MM.1S (cell line): ENCODE measurements around the gene KIF9.
"Not testable (repeated sequence)": the region's sequence is repeated elsewhere in the genome, so short reads cannot be mapped to it uniquely, and the experiment has no call there.

Source experiments
- DNase-seq: peaks from one replicate; pipeline ENCODE4 v3.0.0-alpha.2; 2015
- H2AFZ ChIP-seq: fragments of 300-600 bp; sonication (generic); 2 replicates; pipeline ENCODE4 v1.6.0; 2016; ENCODE audit warnings: antibody characterized with exemption, low read length
- H3F3A ChIP-seq: fragments of 300-600 bp; sonication (generic); 2 replicates; pipeline ENCODE4 v1.6.1; 2016; ENCODE audit warnings: mild to moderate bottlenecking, antibody characterized with exemption, low read length, moderate library complexity, mixed read lengths; ENCODE audit not compliant: insufficient read depth
- H3K27ac ChIP-seq: fragments of 300-600 bp; sonication (generic); 2 replicates; pipeline ENCODE4 v1.5.1; 2016; ENCODE audit warnings: mild to moderate bottlenecking, low read length
- H3K27me3 ChIP-seq: fragments of 300-600 bp; sonication (generic); replicated peaks from 2 replicates; pipeline ENCODE4 v1.6.0; 2016; ENCODE audit warnings: low read length; ENCODE audit not compliant: insufficient read depth
- H3K36me3 ChIP-seq: fragments of 300-600 bp; sonication (generic); replicated peaks from 2 replicates; pipeline ENCODE4 v1.6.1; 2016; ENCODE audit warnings: mild to moderate bottlenecking, low read length, mixed read lengths; ENCODE audit not compliant: insufficient read depth
- H3K4me1 ChIP-seq: fragments of 300-600 bp; sonication (generic); 2 replicates; pipeline ENCODE4 v1.6.1; 2016; ENCODE audit warnings: low read length, mixed read lengths
- H3K4me2 ChIP-seq: fragments of 300-600 bp; sonication (generic); 2 replicates; pipeline ENCODE4 v1.6.0; 2016; ENCODE audit warnings: low read depth, low read length
- H3K4me3 ChIP-seq: fragments of 300-600 bp; sonication (generic); 2 replicates; pipeline ENCODE4 v1.5.1; 2016; ENCODE audit warnings: low read length, mixed read lengths
- H3K79me2 ChIP-seq: fragments of 300-600 bp; sonication (generic); 2 replicates; pipeline ENCODE4 v1.6.1; 2016; ENCODE audit warnings: mixed run types, low read length, mixed read lengths
- H3K9ac ChIP-seq: fragments of 300-600 bp; sonication (generic); 2 replicates; pipeline ENCODE4 v1.6.1; 2016; ENCODE audit warnings: low read length, mixed read lengths
- H3K9me2 ChIP-seq: fragments of 300-600 bp; sonication (generic); replicated peaks from 2 replicates; pipeline ENCODE4 v1.6.1; 2016; ENCODE audit warnings: mild to moderate bottlenecking, low read length, mixed read lengths; ENCODE audit not compliant: insufficient read depth
- H3K9me3 ChIP-seq: fragments of 300-600 bp; sonication (generic); replicated peaks from 2 replicates; pipeline ENCODE4 v1.6.1; 2016; ENCODE audit warnings: mild to moderate bottlenecking, low read length, mixed read lengths; ENCODE audit not compliant: insufficient read depth
- H4K20me1 ChIP-seq: fragments of 300-600 bp; sonication (generic); 2 replicates; pipeline ENCODE4 v1.6.1; 2016; ENCODE audit warnings: mild to moderate bottlenecking, low read length, moderate library complexity, mixed read lengths; ENCODE audit not compliant: insufficient read depth
- EZH2 ChIP-seq: fragments of 300-600 bp; sonication (generic); optimal IDR thresholded peaks from 2 replicates; pipeline ENCODE3; 2017; ENCODE audit warnings: low read depth, mild to moderate bottlenecking, antibody characterized with exemption, low read length, mixed read lengths
- EZH2phosphoT487 ChIP-seq: fragments of 300-600 bp; sonication (generic); IDR thresholded peaks from 2 replicates; pipeline ENCODE4 v1.6.1; 2018; ENCODE audit warnings: antibody characterized with exemption, low read length
- TF ChIP-seq, protein P1 (sequence below): fragments of 300-600 bp; sonication (generic); IDR thresholded peaks from 2 replicates; pipeline ENCODE4 v1.5.1; 2016; ENCODE audit warnings: antibody characterized with exemption, low read length, mixed read lengths

Gene KIF9

DNA sequence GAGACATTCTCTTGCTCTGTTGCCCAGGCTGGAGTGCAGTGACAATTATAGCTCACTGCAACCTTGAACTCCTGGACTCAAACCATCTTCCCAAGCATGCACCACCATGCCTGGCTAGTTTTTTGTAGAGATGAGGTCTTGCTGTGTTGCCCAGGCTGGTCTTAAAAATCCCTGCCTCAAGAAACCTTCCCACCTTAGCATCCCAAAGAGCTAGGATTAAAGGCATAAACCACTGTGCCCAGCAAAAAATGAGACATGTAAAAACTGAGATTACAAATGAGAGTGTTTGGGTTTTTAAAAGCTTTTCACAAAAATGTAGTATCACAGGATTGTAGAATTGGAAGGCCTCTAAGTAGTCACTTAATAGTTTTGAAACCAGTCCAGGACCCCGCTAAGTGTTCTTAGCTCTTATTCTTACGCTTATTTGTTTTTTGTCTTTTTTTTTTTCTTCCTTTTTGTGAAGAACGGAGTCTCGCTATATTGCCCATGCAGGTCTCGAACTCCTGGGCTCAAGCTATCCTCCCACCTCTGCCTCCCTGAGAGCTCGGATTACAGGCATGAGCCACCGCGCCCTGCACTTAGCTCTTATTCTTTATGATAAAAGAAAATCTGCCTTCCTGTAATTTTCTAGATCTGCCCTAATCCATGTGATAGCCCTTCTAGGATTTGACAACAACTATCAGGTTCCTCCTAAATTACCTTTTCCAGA, 31.6 kb upstream of the KIF9 start:
- no peak overlapping the region for H3K4me2 ChIP-seq

DNA sequence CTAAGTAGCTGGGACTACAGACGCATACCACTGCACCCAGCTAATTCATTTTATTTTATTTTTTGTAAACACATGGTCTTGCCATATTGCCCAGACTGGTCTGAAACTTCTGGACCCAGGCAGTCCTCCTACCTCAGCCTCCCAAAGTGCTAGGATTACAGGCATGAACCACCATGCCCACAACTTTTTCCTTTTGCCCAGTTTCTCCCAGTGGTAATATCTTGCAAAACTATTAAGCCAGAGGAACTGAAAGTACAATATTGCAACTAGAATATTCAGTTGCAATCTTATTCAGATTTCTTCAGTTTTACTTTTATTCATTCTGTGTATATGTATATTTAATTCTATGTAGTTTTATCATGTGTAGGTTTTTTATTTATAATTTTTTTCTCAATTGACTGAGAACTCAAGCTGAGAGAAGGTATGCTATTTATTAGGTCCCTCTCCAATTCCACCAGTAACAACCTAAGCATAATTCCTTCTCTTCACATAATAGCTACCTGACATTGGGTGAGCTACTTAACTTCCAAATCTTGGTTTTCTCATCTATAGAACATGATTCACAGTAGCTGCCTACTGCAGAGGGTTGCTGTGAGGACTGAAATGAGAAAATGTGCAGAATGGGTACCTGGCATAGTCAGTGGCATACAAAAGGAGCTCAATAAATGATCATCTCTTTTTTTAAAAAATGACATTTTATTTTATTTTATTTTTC, 30.9 kb upstream of the KIF9 start:
- Histone ChIP-seq H3K79me2 (peaks cover 4% of the 10 kb centered on the region; the same call in 1 of the 2 replicates), H3K4me3 (no peak overlapping the region), H3K9me2 (no peaks in the 10 kb centered on the region), H3K4me1 (no peaks in the 10 kb centered on the region), H3F3A (no peaks in the 10 kb centered on the region; the same call in 1 of the 2 replicates), H3K36me3 (no peaks in the 10 kb centered on the region), H2AFZ (no peak overlapping the region), H3K27me3 (no peaks in the 10 kb centered on the region), H3K4me2 (no peak overlapping the region), H4K20me1 (no peaks in the 10 kb centered on the region), H3K9ac (no peak overlapping the region), H3K9me3 (no peaks in the 10 kb centered on the region), H3K27ac (no peak overlapping the region)
- TF ChIP-seq, protein P1, sequence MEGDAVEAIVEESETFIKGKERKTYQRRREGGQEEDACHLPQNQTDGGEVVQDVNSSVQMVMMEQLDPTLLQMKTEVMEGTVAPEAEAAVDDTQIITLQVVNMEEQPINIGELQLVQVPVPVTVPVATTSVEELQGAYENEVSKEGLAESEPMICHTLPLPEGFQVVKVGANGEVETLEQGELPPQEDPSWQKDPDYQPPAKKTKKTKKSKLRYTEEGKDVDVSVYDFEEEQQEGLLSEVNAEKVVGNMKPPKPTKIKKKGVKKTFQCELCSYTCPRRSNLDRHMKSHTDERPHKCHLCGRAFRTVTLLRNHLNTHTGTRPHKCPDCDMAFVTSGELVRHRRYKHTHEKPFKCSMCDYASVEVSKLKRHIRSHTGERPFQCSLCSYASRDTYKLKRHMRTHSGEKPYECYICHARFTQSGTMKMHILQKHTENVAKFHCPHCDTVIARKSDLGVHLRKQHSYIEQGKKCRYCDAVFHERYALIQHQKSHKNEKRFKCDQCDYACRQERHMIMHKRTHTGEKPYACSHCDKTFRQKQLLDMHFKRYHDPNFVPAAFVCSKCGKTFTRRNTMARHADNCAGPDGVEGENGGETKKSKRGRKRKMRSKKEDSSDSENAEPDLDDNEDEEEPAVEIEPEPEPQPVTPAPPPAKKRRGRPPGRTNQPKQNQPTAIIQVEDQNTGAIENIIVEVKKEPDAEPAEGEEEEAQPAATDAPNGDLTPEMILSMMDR = no peak
- no peak for TF ChIP-seq EZH2
- TF ChIP-seq EZH2phosphoT487 = no peak
- no peak for DNase-seq

More for the DNA sequence above, 31.6 kb upstream of the KIF9 start:
- Histone ChIP-seq H3K79me2 (peaks cover 4% of the 10 kb centered on the region; the same call in 1 of the 2 replicates), H3K9me2 (no peaks in the 10 kb centered on the region), H2AFZ (no peak overlapping the region), H3K4me1 (no peaks in the 10 kb centered on the region), H3K9ac (no peak overlapping the region), H3F3A (no peaks in the 10 kb centered on the region; the same call in 1 of the 2 replicates), H3K27me3 (no peaks in the 10 kb centered on the region), H3K4me3 (no peak overlapping the region), H4K20me1 (no peaks in the 10 kb centered on the region), H3K27ac (no peak overlapping the region), H3K36me3 (no peaks in the 10 kb centered on the region), H3K9me3 (no peaks in the 10 kb centered on the region)
- DNase-seq = no peak
- TF ChIP-seq EZH2phosphoT487 (no peak), EZH2 (no peak)
- TF ChIP-seq, protein P1 = no peak

DNA sequence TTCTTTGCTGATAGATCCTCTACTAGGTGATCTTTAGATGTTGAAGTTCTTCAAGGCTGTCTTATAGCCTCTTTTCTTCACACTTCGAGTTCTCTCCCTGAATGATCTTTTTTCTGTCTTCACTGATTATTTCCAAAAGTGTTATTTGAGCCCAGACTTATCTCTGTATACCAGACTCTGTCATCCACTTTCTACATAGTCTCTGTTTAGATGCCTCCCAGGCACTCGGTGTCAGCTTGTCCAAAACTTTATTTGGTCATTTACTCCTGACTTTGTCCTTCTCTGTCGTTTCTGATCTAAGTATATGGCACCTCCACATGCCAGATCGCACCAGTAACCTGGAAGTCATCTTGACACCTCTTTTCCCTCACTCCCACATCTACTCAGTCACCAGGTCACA, 27.8 kb upstream of the KIF9 start:
- H3K27ac ChIP-seq = no peak overlapping the region
- peaks cover 11% of the 10 kb centered on the region for H3K4me1 ChIP-seq
- no peaks in the 10 kb centered on the region for H3K9me3 ChIP-seq
- H3K79me2 ChIP-seq = peaks cover 19% of the 10 kb centered on the region
- H3K4me3 ChIP-seq = no peak overlapping the region
- no peak for DNase-seq
- TF ChIP-seq, protein P1 = no peak
- TF ChIP-seq EZH2phosphoT487 = no peak
- no peak for TF ChIP-seq EZH2
- H3K27me3 ChIP-seq = no peaks in the 10 kb centered on the region
- no peaks in the 10 kb centered on the region for H3K9me2 ChIP-seq
- H3F3A ChIP-seq = no peaks in the 10 kb centered on the region; the same call in 1 of the 2 replicates
- H3K36me3 ChIP-seq = no peaks in the 10 kb centered on the region
- H2AFZ ChIP-seq = no peak overlapping the region
- no peak overlapping the region for H3K4me2 ChIP-seq
- H4K20me1 ChIP-seq = no peaks in the 10 kb centered on the region
- no peak overlapping the region for H3K9ac ChIP-seq

DNA sequence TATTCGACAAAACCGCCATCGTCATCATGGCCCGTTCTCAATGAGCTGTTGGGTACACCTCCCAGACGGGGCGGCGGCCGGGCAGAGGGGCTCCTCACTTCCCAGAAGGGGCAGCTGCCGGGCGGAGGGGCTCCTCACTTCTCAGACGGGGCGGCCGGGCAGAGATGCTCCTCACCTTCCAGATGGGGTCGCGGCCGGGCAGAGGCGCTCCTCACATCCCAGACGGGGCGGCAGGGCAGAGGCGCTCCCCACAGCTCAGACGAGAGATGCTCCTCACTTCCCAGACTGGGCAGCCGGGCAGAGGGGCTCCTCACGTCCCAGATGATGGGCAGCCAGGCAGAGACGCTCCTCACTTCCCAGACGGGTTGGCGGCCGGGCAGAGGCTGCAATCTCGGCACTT, 26.6 kb upstream of the KIF9 start:
- not testable (repeated sequence) for H3K27ac ChIP-seq, H3K9ac ChIP-seq, H3F3A ChIP-seq, H3K9me3 ChIP-seq, H3K36me3 ChIP-seq, H2AFZ ChIP-seq, H3K4me2 ChIP-seq, H3K27me3 ChIP-seq, H3K9me2 ChIP-seq, H4K20me1 ChIP-seq, H3K4me3 ChIP-seq, DNase-seq
- Histone ChIP-seq H3K4me1 (peaks cover 11% of the 10 kb centered on the region), H3K79me2 (peaks cover 20% of the 10 kb centered on the region)
